Body of pancreas (tissue), 4 donors: ENCODE results near the gene SEPTIN5.

Source experiments
- POLR2A ChIP-seq, 3 donors: fragments of 450-650 bp; IDR thresholded peaks; one replicate each; pipeline ENCODE4 v1.6.1; 2016; ENCODE audit warnings: antibody characterized with exemption in 3 of 3, mild to moderate bottlenecking in 2 of 3
- TF ChIP-seq, protein P1 (sequence below), 7 experiments: fragments of 450-650 bp in 4 of 7; fragments of 200-600 bp in 3 of 7; sonication (generic) in 3 of 7; IDR thresholded peaks; one replicate each; pipeline ENCODE4 v1.5.1; 2016 to 2019; ENCODE audit warnings: antibody characterized with exemption in 7 of 7

DNA sequence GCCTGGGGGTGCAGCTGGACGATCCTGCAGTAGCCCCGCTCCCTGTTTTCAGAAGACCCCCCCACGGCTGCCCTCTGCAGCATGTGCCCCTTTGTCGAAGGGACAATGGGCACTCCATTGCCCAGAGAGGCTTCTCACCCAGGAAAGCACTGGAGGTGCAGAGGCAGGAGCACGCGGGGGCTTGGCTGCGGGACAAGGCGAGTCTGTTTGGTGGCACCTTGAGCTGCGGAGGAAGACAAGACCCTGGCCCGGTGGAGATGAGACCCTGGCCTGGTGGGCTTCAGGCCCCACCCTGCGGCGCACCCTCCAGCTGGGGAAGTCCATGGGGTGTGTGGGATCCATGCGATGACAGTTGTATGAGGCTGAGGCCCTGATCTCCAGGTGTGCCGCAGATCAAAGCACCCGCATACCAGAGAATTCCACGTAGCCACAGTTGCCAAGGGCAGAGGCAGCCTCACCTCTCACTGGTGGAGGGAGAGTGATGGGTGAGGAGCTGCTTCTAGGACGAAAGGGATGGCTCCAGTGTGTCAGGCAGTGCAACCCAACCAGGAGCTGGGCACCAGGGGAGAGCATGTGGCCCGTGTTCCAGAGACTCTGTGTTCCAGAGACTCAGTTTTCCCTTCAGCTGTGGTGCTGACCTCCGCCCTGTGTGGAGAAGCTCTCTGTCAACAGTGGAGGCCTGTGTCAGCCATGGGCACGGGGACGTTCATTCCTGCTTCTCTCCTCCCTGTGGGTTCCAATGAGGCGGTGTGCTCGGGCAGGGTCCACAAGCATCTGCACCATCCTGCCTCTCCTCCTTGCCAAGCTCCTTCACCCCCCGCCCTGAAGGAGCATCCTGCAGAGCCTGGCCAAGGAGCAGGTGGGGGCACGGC, 56.3 kb downstream of the SEPTIN5 start:
- no peak for TF ChIP-seq POLR2A (IDR thresholded peaks at IDR 0.05)
- TF ChIP-seq, protein P1, sequence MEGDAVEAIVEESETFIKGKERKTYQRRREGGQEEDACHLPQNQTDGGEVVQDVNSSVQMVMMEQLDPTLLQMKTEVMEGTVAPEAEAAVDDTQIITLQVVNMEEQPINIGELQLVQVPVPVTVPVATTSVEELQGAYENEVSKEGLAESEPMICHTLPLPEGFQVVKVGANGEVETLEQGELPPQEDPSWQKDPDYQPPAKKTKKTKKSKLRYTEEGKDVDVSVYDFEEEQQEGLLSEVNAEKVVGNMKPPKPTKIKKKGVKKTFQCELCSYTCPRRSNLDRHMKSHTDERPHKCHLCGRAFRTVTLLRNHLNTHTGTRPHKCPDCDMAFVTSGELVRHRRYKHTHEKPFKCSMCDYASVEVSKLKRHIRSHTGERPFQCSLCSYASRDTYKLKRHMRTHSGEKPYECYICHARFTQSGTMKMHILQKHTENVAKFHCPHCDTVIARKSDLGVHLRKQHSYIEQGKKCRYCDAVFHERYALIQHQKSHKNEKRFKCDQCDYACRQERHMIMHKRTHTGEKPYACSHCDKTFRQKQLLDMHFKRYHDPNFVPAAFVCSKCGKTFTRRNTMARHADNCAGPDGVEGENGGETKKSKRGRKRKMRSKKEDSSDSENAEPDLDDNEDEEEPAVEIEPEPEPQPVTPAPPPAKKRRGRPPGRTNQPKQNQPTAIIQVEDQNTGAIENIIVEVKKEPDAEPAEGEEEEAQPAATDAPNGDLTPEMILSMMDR (IDR thresholded peaks at IDR 0.05): no peak
